ENCODE measurements around the gene DYNC1I1.

DYNC1I1 gene

GRCh38 chr7:95802270-95802669 lies 29.9 kb downstream of the DYNC1I1 start:
- TF ChIP-seq SIN3A (IDR thresholded peaks at IDR 0.05; ENCODE audit: borderline replicate concordance, insufficient read depth, low read length): no peak

DNA sequence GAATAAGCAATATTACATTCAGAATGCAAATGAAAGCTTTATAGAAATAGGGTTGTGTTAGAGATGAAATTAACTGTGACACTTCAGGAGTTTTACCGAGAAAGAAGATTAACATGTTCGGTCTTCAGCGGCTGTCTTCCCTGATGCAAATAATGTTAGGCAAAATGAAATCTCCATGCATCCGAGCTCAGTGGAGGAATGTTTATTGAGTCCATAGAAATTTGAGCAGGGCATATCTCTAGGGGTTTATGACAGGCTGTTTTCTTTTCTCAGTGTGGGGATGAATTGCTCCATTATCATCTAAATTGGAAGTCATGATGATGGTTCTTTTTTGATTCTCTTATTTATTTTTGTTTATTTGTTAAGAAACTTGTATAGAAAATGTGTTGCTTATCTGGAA lies 31.7 kb downstream of the DYNC1I1 start:
- TF ChIP-seq, protein P1, sequence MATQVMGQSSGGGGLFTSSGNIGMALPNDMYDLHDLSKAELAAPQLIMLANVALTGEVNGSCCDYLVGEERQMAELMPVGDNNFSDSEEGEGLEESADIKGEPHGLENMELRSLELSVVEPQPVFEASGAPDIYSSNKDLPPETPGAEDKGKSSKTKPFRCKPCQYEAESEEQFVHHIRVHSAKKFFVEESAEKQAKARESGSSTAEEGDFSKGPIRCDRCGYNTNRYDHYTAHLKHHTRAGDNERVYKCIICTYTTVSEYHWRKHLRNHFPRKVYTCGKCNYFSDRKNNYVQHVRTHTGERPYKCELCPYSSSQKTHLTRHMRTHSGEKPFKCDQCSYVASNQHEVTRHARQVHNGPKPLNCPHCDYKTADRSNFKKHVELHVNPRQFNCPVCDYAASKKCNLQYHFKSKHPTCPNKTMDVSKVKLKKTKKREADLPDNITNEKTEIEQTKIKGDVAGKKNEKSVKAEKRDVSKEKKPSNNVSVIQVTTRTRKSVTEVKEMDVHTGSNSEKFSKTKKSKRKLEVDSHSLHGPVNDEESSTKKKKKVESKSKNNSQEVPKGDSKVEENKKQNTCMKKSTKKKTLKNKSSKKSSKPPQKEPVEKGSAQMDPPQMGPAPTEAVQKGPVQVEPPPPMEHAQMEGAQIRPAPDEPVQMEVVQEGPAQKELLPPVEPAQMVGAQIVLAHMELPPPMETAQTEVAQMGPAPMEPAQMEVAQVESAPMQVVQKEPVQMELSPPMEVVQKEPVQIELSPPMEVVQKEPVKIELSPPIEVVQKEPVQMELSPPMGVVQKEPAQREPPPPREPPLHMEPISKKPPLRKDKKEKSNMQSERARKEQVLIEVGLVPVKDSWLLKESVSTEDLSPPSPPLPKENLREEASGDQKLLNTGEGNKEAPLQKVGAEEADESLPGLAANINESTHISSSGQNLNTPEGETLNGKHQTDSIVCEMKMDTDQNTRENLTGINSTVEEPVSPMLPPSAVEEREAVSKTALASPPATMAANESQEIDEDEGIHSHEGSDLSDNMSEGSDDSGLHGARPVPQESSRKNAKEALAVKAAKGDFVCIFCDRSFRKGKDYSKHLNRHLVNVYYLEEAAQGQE (IDR thresholded peaks at IDR 0.05; ENCODE audit: insufficient read depth in 1 of 2, low read depth in 2 of 2, low read length in 2 of 2): no peak
- no peak for TF ChIP-seq TAF1 (IDR thresholded peaks at IDR 0.05; ENCODE audit: borderline replicate concordance, insufficient read depth, low read length)
- TF ChIP-seq SIN3A (IDR thresholded peaks at IDR 0.05; ENCODE audit: borderline replicate concordance, insufficient read depth, low read length): no peak
- TF ChIP-seq POLR2AphosphoS5 (IDR thresholded peaks at IDR 0.05; ENCODE audit: low read depth, low read length): no peak
- TF ChIP-seq FOXP2 (optimal IDR thresholded peaks at IDR 0.05; ENCODE audit: borderline replicate concordance, extremely low read depth, extremely low read length, insufficient read depth): no peak

DNA sequence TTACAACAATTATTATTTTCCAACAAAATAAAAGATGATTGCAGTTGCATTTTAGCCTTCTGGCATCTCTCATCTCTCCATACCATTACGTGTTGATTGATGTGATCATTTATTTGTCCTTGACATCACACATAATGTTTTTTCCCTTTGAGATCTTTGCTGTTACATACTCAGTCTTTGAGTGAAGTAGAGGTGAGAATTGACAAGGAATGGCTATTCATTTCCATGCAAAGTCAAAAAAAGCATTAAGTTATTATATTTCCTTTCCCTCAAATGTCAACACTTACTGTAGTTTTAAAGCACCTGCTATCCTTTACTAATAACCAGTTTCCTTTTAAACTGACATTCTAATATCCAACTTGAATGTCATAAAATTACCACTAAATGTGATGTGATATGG lies 33.6 kb downstream of the DYNC1I1 start:
- TF ChIP-seq SIN3A (IDR thresholded peaks at IDR 0.05; ENCODE audit: borderline replicate concordance, insufficient read depth, low read length) (no peak), FOXP2 (optimal IDR thresholded peaks at IDR 0.05; ENCODE audit: borderline replicate concordance, extremely low read depth, extremely low read length, insufficient read depth) (no peak), POLR2AphosphoS5 (IDR thresholded peaks at IDR 0.05; ENCODE audit: low read depth, low read length) (no peak), TAF1 (IDR thresholded peaks at IDR 0.05; ENCODE audit: borderline replicate concordance, insufficient read depth, low read length) (no peak)
- TF ChIP-seq, protein P1 (IDR thresholded peaks at IDR 0.05; ENCODE audit: insufficient read depth in 1 of 2, low read depth in 2 of 2, low read length in 2 of 2): no peak

GRCh38 chr7:95808396-95808795 lies 36.0 kb downstream of the DYNC1I1 start:
- TF ChIP-seq, protein P1 (IDR thresholded peaks at IDR 0.05; ENCODE audit: insufficient read depth in 1 of 2, low read depth in 2 of 2, low read length in 2 of 2): no peak
- TF ChIP-seq FOXP2 (optimal IDR thresholded peaks at IDR 0.05; ENCODE audit: borderline replicate concordance, extremely low read depth, extremely low read length, insufficient read depth): no peak
- TF ChIP-seq SIN3A (IDR thresholded peaks at IDR 0.05; ENCODE audit: borderline replicate concordance, insufficient read depth, low read length): no peak
- no peak for TF ChIP-seq TAF1 (IDR thresholded peaks at IDR 0.05; ENCODE audit: borderline replicate concordance, insufficient read depth, low read length)
- TF ChIP-seq POLR2AphosphoS5 (IDR thresholded peaks at IDR 0.05; ENCODE audit: low read depth, low read length): no peak

DNA sequence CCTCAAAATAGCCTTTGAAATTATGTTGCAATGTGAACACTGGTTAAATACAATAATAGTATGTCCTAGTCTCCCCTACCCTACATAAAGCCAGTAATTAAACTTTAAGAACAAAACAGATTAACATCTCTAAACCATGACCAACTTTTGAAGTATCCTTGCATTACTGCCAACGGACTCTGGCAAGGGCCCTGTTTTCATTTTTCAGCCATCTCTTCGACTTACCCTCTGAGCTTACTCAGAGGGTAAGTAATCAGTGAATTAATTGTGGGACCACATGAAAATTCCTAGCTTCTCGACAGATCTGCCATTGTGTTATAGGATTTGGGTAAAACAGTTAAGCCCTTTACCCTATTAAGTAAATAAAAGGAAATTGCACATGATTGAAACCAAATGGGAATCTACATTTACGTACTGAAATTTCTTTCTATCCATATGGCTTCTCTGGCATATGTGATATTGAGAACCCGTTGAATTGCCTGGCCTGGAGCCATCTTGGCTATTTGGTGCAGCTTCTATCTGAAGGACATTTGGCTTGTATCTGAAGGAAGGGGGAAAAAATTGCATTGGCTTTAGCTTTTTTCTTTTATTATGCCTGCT lies 39.6 kb downstream of the DYNC1I1 start:
- TF ChIP-seq TAF1 (IDR thresholded peaks at IDR 0.05; ENCODE audit: borderline replicate concordance, insufficient read depth, low read length) (no peak), SIN3A (IDR thresholded peaks at IDR 0.05; ENCODE audit: borderline replicate concordance, insufficient read depth, low read length) (no peak), POLR2AphosphoS5 (IDR thresholded peaks at IDR 0.05; ENCODE audit: low read depth, low read length) (no peak), FOXP2 (optimal IDR thresholded peaks at IDR 0.05; ENCODE audit: borderline replicate concordance, extremely low read depth, extremely low read length, insufficient read depth) (no peak)
- TF ChIP-seq, protein P1 (IDR thresholded peaks at IDR 0.05; ENCODE audit: insufficient read depth in 1 of 2, low read depth in 2 of 2, low read length in 2 of 2): no peak
